GM12878 (cell line): ENCODE results near the gene RANBP1.

ENCODE experiments used
- POLR2A ChIP-seq: IDR thresholded peaks from 2 replicates; pipeline ENCODE4 v1.6.1; 2011; ENCODE audit warnings: low read depth, mild to moderate bottlenecking, low read length
- RAD51 ChIP-seq: fragments of 450-650 bp; IDR thresholded peaks from 2 replicates; pipeline ENCODE4 v1.6.1; 2016; ENCODE audit warnings: moderate library complexity, mild to moderate bottlenecking, inconsistent platforms
- ZNF592 ChIP-seq: fragments of 450-650 bp; IDR thresholded peaks from 2 replicates; pipeline ENCODE4 v1.6.1; 2017; ENCODE audit warnings: mild to moderate bottlenecking, moderate library complexity
- TF ChIP-seq, protein P1 (sequence below), 3 experiments: IDR thresholded peaks in 2 of 3; conservative IDR thresholded peaks in 1 of 3; 2 replicates each; pipeline ENCODE4 v1.5.1; 2011; ENCODE audit warnings: low read depth in 3 of 3, low read length in 3 of 3, mild to moderate bottlenecking in 3 of 3, control low read depth in 2 of 3, moderate library complexity in 2 of 3, inconsistent platforms in 1 of 3, mixed read lengths in 1 of 3; ENCODE audit not compliant: control insufficient read depth in 2 of 3, insufficient read depth in 1 of 3; ENCODE audit errors: extremely low read depth in 1 of 3

DNA sequence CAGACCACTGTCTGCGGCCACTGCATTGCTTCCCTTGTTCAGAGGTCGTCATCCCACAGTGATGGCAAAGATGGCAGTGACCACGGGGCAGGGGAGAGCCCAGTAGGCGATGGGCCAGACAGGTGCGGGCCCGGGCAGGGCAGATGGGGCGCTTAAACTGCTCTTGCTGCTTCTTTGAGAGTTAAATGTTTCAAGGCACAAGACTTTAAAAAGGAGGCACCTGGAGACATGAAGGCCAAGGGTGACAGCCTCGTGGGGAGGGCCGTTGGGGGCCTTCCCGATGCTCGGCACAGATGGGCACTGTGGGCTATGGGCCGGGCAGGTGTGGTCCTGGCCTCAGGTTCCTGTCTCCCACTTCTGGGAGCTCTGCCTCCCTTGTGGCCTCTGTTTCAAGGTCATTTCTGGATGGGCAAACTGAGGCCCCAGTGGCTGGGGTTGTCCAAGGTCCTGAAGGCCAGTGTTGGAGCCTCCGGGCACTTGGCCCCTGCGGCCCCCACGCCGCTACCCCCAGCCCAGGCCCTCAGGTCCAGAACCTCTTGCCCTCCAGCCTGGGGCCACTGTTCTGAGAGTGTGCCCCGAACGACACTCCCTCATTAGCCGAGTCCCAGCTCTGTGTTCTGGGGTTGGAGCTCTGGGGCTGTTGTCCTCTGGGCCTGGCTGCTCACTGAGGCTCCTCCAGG is 51.9 kb downstream of the RANBP1 start:
- no peak for TF ChIP-seq ZNF592
- TF ChIP-seq, protein P1, sequence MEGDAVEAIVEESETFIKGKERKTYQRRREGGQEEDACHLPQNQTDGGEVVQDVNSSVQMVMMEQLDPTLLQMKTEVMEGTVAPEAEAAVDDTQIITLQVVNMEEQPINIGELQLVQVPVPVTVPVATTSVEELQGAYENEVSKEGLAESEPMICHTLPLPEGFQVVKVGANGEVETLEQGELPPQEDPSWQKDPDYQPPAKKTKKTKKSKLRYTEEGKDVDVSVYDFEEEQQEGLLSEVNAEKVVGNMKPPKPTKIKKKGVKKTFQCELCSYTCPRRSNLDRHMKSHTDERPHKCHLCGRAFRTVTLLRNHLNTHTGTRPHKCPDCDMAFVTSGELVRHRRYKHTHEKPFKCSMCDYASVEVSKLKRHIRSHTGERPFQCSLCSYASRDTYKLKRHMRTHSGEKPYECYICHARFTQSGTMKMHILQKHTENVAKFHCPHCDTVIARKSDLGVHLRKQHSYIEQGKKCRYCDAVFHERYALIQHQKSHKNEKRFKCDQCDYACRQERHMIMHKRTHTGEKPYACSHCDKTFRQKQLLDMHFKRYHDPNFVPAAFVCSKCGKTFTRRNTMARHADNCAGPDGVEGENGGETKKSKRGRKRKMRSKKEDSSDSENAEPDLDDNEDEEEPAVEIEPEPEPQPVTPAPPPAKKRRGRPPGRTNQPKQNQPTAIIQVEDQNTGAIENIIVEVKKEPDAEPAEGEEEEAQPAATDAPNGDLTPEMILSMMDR (IDR thresholded peaks at IDR 0.05 in 2 of 3, conservative IDR thresholded peaks at IDR 0.05 in 1 of 3; ENCODE audit: control insufficient read depth in 2 of 3, extremely low read depth in 1 of 3, insufficient read depth in 1 of 3, low read depth in 3 of 3, low read length in 3 of 3) = no peak
- no peak for TF ChIP-seq RAD51
- TF ChIP-seq POLR2A = no peak
